DMS 273 (cell line): Measurements from ENCODE around the gene EGR1.
"Not testable (repeated sequence)": the region's sequence is repeated elsewhere in the genome, so short reads cannot be mapped to it uniquely, and the experiment has no call there.

ENCODE experiments used
- DNase-seq: peaks from one replicate; lab custom pipeline; 2025; ENCODE audit not compliant: unreplicated experiment; lab: John Stamatoyannopoulos, UW

The EGR1 gene

GRCh38 chr5:138468966-138469539, 3.8 kb downstream of the EGR1 start:
- peak; percentile 56 for DNase-seq

- DNase-seq: peak; percentile 79
These were observed 4.5 kb downstream of the EGR1 start for GRCh38 chr5:138469540-138470321.

- peak; percentile 77 for DNase-seq
These were observed 5.2 kb downstream of the EGR1 start for GRCh38 chr5:138470322-138471051.

GRCh38 chr5:138471052-138471361, 5.7 kb downstream of the EGR1 start:
- peak; percentile 64 for DNase-seq

GRCh38 chr5:138472353-138472752, 7.1 kb downstream of the EGR1 start:
- DNase-seq: no peak

GRCh38 chr5:138473151-138473550, 7.9 kb downstream of the EGR1 start:
- DNase-seq: not testable (repeated sequence)

GRCh38 chr5:138476918-138477317, 11.6 kb downstream of the EGR1 start:
- no peak for DNase-seq

GRCh38 chr5:138482638-138483037, 17.4 kb downstream of the EGR1 start:
- DNase-seq: no peak

GRCh38 chr5:138488481-138488945, 23.2 kb downstream of the EGR1 start:
- DNase-seq: no peak

- peak; percentile 86 for DNase-seq
These were observed 24.4 kb downstream of the EGR1 start for GRCh38 chr5:138489683-138490061.

- DNase-seq: no peak
These were observed 25.5 kb downstream of the EGR1 start for GRCh38 chr5:138490648-138491283.

- DNase-seq: no peak
These were observed 26.0 kb downstream of the EGR1 start for GRCh38 chr5:138491284-138491648.

- DNase-seq: peak; percentile 97
These were observed 26.6 kb downstream of the EGR1 start for GRCh38 chr5:138491669-138492559.

- no peak for DNase-seq
These were observed 27.3 kb downstream of the EGR1 start for GRCh38 chr5:138492560-138493045.

GRCh38 chr5:138495351-138495750, 30.1 kb downstream of the EGR1 start:
- DNase-seq: no peak

- DNase-seq: no peak
These were observed 33.1 kb downstream of the EGR1 start for GRCh38 chr5:138498376-138498775.

- DNase-seq: no peak
These were observed 36.8 kb downstream of the EGR1 start for GRCh38 chr5:138502121-138502520.

- DNase-seq: no peak
These were observed 37.2 kb downstream of the EGR1 start for GRCh38 chr5:138502521-138502920.

GRCh38 chr5:138503487-138504270, 38.4 kb downstream of the EGR1 start:
- peak; percentile 89 for DNase-seq

GRCh38 chr5:138504799-138505198, 39.5 kb downstream of the EGR1 start:
- peak; percentile 84 for DNase-seq
